GM21717 (cell line): ENCODE results near the gene ERMARD.

Experiments
- ATAC-seq: cut with Tn5 transposase; IDR thresholded peaks from one replicate; pipeline ENCODE4 v1.9.1; 2021; ENCODE audit warnings: mild to moderate bottlenecking, moderate library complexity; ENCODE audit not compliant: unreplicated experiment

ERMARD gene

GRCh38 chr6:169800668-169801395 lies 49.4 kb downstream of the ERMARD start:
- ATAC-seq = no peak

DNA sequence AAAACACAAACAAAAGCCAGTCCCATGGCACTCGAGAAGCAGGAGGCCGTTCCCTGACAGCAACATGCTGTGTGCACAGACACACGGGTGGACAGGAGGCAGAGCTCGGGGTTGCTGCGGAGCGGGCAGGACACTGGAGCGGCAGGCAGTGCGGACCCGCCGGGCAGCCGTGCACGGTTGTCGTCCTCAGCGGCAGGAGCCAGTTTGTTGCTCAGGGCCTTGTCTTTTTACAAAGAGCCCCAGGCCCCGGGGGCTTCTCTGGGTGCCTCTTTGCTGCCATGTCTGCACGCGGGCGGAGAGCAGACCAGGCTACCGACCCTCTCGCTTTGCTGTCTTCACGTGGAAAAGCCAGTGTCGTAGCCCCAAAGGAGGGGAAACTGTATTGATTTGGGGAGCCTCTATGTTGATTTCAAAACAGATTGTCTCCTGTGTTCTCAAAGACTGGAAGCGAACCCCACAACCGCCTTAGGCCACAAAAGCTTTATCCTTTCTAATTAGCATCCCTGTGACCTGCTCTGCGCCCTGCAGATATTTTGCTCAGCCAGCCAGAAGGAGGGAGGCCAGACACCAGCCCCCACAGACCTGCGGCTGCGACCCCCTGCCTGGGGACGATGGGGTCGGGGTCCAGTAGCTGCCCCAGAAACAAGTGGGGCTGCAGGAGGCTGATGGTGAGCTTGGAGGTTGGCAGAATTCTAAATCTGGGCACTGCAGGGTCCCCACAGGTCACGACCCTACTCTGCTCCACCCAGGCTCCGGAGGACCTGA lies 50.2 kb downstream of the ERMARD start:
- ATAC-seq = no peak

GRCh38 chr6:169802790-169803189 lies 51.4 kb downstream of the ERMARD start:
- ATAC-seq = no peak

DNA sequence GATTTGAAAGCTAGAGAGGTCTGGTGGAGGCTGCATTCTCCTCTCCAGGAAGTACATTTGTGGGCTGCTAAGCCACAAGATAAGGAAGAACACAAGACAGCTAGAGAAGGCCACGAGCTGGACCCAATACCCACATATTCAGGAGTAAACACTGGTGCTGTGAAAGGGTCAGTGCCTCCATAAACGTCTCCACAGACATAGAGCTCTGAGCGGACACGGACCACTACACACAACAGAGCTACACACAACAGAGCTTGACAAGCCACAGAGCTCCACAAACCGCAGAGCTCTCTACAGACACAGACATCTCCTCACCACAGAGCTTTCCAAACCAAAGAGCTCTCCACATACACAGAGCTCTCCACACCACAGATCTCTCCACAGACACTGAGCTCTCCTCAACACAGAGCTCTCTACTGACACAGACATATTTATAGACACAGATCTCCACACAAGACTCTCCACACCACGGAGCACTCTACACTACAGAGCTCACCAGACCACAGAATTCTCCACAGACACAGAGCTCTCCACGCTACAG lies 51.9 kb downstream of the ERMARD start:
- peak; percentile 45 for ATAC-seq

DNA sequence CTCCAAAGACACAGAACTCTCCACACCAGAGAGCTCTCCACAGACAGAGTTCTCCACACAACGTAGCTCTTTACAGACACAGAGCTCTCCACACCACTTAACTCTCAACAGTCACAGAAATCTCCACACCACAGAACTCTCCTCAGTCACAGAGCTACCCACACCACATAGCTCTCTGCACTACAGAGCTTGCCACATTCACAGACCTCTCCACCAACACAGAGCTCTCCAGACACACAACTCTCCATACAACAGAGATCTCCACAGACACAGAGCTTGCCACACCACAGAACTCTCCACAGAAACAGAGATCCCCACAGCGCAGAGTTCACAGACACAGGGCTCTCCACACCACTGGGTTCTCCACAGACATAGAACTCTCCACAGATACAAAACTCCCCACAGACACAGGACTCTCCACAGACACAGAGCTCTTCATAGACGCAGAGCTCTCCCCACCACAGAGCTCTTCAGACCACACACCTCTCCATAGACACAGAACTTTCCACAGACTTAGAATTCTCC lies 52.5 kb downstream of the ERMARD start:
- no peak for ATAC-seq

DNA sequence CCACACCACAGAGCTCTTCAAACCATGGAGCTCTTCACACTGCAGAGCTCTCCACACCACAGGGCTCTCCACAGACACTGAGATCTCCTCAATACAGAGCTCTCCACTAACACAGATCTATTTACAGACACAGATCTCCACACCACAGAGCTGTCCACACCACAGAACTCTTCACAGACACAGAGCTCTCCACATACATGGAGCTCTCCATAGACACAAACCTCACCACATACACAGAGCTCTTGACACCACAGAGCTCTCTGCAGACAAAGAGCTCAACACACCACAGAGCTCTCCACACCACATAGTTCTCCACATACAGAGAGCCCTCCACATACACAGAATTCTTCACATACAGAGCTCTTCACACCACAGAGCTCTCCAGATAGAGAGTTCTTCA lies 53.0 kb downstream of the ERMARD start:
- ATAC-seq = no peak

- no peak for ATAC-seq
Measured at GRCh38 chr6:169805242-169805838, 53.9 kb downstream of the ERMARD start.

DNA sequence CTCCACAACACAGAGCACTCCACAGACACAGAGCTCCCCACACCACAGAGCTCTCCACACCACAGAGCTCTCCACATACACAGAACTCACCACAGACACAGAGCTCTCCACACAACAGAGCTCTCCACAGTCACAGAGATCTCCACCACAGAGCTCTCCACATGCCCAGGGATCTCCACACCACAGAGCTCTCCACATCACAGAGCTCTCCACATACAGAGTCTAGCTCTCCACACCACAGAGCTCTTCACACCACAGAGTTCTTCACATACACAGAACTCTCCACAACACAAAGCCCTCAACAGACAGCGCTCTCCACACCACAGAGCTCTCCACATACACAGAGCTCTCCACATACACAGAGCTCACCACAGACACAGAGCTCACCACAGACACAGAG lies 55.3 kb downstream of the ERMARD start:
- no peak for ATAC-seq

- ATAC-seq = no peak
Measured at GRCh38 chr6:169807229-169807628, 55.8 kb downstream of the ERMARD start.

DNA sequence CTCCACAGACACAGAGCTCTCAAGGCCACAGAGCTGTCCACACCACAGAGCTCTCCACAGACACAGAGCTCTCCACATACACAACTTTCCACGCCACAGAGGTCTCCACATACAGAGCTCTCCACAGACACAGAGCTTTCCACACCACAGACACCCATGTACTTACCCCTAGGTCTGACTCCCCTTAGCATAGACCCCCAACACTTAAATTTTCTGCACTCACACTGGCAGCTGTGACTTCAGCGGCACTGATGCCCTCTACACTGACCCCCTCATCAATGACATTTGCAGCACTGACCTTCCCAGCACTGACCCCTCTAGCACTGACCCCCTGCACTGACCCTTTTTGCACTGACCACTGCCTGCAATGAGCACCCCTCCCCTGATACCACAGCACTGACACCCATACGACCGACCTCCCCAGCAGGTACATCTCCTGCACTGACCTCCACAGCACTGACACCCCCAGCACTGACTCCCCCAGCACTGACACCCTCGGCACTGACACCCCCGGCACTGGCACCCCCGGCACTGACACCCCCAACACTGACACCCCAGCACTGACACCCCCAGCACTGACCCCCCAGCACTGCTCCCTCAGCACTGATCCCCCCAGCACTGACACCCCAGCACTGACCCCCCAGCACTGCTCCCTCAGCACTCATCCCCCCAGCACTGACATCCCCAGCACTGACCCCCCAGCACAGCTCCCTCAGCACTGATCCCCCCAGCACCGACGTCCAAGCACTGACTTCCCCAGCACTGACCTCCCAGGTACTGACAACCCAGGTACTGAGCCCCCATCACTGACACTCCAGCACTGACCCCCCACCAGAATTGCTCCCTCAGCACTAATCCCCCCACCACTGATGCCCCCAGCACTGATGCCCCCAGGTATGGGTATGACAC lies 56.5 kb downstream of the ERMARD start:
- no peak for ATAC-seq

GRCh38 chr6:169808608-169808967 lies 57.2 kb downstream of the ERMARD start:
- no peak for ATAC-seq

- no peak for ATAC-seq
Measured at GRCh38 chr6:169809386-169809785, 58.0 kb downstream of the ERMARD start.

DNA sequence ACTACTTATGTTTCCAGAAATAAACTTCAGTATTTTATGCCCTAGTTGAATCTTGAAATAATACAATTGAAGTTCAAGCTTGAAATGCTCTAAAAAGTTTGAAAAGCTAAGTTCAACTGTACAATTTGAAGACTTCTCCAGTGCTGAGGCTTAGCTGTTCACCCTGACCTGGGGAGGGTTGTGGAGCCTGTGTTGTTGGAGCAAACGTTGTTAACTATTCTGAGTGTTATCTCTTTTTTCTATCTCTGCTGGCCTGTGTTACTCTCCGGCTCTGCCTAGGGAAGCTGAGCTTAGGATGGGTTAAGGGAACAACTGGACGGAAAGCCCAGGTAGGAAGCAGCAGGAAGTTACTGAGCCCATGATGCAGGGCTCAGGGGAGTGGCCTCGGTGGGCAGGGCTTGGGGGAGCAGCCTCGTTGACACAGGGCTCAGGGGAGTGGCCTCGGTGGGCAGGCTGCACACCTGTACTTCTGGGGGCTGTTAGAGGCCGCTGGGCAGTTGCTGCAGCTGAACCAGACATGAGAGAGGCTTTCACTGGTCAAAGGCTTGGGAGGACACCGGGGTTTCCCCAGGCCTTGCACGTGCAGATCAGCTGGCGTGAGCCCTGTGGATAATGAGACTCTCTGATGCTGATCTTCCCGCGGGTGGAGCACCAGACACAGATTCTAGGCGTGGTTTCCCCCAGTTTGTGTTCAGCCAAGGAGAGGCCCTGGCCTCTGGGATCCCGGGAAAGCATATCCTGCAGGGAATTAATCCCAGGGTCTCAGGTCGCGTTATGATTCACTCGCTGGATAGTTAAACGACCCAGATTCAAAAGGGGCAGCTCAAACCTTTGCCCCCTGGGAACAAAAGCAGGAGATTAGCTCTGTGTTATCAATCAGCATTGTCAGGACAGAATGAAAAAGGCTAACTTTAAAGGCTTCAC lies 58.9 kb downstream of the ERMARD start:
- ATAC-seq = no peak

GRCh38 chr6:169811072-169811471 lies 59.6 kb downstream of the ERMARD start:
- ATAC-seq = no peak

- no peak for ATAC-seq
Measured at GRCh38 chr6:169811521-169812256, 60.3 kb downstream of the ERMARD start.

DNA sequence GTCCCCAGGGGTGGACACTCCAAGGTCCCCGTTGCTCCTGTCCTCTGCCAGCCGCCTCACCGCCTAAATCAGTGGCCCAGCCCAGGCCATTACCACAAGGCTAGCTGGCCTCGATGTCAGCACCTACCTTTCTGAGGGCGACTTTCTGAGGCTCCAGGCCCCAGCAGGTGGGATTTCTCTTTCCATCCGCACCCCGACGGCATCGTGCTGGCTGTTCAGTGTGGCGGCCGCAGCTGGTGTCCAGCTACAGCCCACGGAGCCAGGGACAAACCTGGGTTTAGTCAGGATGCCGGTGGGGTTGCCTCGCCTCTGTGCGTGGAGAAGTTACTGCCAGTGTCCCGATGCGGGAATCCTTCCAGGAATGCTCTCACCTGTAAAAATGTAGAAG lies 60.8 kb downstream of the ERMARD start:
- ATAC-seq = no peak

- no peak for ATAC-seq
Measured at GRCh38 chr6:169813969-169814368, 62.5 kb downstream of the ERMARD start.

DNA sequence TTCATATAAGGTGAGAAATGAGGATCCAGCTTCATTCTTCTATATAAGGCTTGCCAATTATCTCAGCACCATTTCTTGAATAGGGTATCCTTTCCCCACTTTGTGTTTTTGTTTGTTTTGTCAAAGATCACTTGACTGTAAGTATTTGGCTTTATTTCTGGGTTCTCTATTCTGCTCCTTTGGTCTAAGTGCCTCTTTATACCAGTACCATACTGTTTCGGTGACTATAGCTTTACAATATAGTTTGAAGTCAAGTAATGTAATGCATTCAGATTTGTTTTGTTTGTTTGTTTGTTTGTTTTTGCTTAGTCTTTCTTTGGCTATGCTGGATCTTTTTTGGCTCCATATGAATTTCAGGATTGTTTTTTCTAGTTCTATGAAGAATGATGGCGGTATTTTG lies 64.6 kb downstream of the ERMARD start:
- ATAC-seq = no peak

- ATAC-seq = no peak
Measured at GRCh38 chr6:169816975-169817374, 65.6 kb downstream of the ERMARD start.
